Stimulated activated CD8-positive, alpha-beta memory T cell treated with anti-CD3 and anti-CD28 coated beads, Interleukin-4, amount 100 ng/mL, for 1 hour (primary cell): ENCODE results near the gene SLC35F5.
"Not testable (repeated sequence)": the region's sequence is repeated elsewhere in the genome, so short reads cannot be mapped to it uniquely, and the experiment has no call there.

Source experiments
- DNase-seq, 2 donors: peaks; one replicate each; pipeline ENCODE4 v3.0.0-alpha.2; 2020; ENCODE audit warnings: low read depth in 2 of 2, low spot score in 1 of 2

Gene SLC35F5

GRCh38 chr2:113757138-113757657 lies 756 bp upstream of the SLC35F5 start:
- DNase-seq, result no peak

GRCh38 chr2:113755835-113756354 lies 547 bp downstream of the SLC35F5 start:
- peak; percentile 4 to 21 for DNase-seq

- no peak for DNase-seq
Observed at GRCh38 chr2:113755035-113755834, 1.2 kb downstream of the SLC35F5 start.

GRCh38 chr2:113754160-113754559 lies 2.3 kb downstream of the SLC35F5 start:
- DNase-seq, result no peak

- DNase-seq, result no peak
Observed at GRCh38 chr2:113750385-113750784, 6.1 kb downstream of the SLC35F5 start.

- DNase-seq, result no peak
Observed at GRCh38 chr2:113741091-113741490, 15.4 kb downstream of the SLC35F5 start.

GRCh38 chr2:113739849-113740248 lies 16.6 kb downstream of the SLC35F5 start:
- no peak for DNase-seq

GRCh38 chr2:113734185-113734584 lies 22.3 kb downstream of the SLC35F5 start:
- no peak for DNase-seq

GRCh38 chr2:113724010-113724409 lies 32.4 kb downstream of the SLC35F5 start:
- no peak for DNase-seq

- DNase-seq, result no peak
Observed at GRCh38 chr2:113723411-113723810, 33.0 kb downstream of the SLC35F5 start.

- no peak for DNase-seq
Observed at GRCh38 chr2:113720167-113720566, 36.3 kb downstream of the SLC35F5 start.

- no peak for DNase-seq
Observed at GRCh38 chr2:113716291-113716690, 40.2 kb downstream of the SLC35F5 start.

- DNase-seq, result no peak
Observed at GRCh38 chr2:113712941-113713340, 43.5 kb downstream of the SLC35F5 start.

GRCh38 chr2:113711851-113712250 lies 44.6 kb downstream of the SLC35F5 start:
- no peak for DNase-seq

GRCh38 chr2:113709022-113709421 lies 47.4 kb downstream of the SLC35F5 start:
- DNase-seq, result no peak

GRCh38 chr2:113707106-113707505 lies 49.3 kb downstream of the SLC35F5 start:
- no peak for DNase-seq

- no peak for DNase-seq
Observed at GRCh38 chr2:113705982-113706523, 50.4 kb downstream of the SLC35F5 start.

GRCh38 chr2:113704300-113704993 lies 52.0 kb downstream of the SLC35F5 start:
- DNase-seq, result not testable (repeated sequence)

- no peak for DNase-seq
Observed at GRCh38 chr2:113703386-113704299, 52.8 kb downstream of the SLC35F5 start.

GRCh38 chr2:113700186-113700841 lies 56.1 kb downstream of the SLC35F5 start:
- DNase-seq, result peak in 1 of 2 donors; percentile 15
